HG03460 (cell line): ENCODE data around the gene PACS2.

Source experiments
- ATAC-seq: cut with Tn5 transposase; IDR thresholded peaks from one replicate; pipeline ENCODE4 v1.9.1; 2021; ENCODE audit not compliant: unreplicated experiment

Gene PACS2

DNA sequence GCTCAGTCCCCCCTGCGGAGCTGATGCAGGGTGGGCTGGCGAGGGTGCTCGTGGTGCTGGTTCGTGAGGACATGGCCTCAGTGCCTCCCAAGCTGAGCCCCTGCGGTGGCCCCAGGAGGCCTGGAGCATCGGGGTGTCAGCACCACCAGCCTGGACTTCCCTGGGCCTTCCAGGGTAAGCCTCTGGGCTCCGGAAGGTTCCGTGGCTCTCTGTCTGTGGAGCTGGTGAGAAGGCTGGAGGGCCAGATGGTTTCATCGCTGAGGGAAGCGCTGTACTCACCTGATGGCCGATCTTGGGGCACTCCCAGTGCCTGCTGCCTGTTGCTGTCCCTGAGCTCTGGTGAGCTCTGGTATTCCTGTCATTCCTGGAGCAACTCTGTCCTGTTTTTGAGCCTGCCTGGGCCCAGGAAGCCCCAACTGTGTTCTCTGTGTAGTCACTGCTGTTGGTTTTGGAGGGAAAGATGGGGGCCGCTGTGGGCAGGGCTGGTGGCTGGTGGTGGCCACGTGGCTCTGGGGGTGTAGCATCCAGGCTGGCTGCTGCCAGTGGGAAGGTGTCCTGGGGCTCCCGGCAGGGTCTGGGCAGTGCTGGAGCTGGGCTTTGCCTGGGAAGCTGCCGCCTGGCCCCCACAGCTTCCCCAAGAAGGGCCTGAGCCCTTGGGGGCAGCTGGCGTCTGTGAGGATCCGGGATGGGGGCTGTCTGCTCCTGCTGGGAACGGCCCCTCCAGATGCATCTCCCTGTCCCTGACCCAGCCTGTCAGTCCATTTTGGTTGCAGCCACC is 123.4 kb downstream of the PACS2 start:
- no peak for ATAC-seq

DNA sequence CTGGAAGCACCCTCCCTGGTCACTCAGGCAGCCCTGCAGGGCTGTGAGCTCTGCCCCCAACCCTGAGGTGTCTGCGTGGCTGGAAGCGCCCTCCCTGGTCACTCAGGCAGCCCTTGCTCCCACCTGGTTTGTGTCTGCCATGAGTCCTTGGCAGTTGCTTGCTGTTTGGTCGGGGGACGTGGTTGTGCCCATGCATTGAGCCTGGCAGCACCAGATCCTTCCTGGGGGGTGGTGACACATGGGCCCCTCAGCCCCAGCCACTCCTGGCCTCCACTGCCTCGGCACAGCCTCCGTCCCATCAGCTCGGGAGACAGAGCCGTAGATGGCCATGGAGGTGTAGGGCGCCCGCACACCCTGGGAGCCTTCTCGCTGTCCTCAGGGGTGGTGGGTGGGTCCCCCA is 124.6 kb downstream of the PACS2 start:
- ATAC-seq, result no peak

DNA sequence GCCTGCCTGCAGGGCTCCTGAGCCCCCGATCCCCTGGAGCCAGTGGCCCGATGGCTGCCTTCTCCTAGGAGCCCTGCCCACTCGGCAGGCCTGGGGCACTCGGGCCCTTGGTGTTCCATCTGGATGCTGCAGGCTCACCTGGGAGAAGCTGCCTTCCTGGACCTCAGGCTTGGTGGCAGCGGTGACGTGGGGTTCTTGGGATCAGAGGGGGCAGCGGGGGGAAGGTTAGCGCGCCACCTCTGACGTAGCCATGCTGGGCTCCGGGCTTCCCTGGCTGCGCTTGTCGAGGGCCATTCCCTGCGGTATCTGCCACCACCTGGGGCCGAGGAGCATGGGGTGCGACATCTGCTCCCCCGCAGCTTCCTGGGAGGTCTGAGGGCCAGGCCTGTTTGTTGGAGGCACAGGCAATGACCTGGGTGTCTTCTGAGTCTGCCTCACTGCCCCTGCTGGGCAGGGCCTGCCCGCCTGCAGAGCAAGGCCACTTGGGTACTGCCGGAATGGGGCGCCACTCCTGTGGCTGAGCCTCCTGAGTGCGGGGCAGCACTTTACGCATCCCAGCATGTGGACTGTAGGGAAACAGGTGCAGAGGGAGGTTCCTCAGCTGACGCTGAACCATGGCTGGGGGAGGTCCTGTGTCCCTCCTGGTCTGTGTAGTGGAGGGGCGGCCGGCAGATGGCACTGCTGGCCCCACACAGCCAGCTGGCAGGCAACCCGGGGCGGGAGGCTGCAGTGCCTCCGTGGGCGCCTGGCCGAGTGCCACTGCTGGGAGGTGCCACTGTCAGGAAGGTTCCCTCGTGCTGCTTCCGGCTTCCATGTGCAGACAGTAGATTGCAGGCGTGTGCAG is 125.4 kb downstream of the PACS2 start:
- no peak for ATAC-seq

DNA sequence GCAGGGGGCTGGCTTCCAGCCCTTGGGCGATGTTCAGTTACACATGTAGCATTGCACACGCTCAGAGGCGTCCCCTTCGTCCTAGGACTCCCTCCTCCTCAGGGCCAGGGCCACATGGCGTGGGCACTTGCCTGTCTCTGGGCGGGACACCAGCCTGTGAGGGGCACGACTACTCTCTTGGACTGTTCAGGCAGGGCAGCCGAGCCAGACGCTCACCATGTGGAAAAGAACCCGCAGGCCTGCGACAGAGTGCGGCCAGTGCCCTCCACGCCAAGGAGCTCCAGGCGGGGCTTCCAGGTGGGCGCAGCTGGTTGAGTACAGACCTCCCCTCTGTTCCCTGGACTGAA is 126.0 kb downstream of the PACS2 start:
- no peak for ATAC-seq

DNA sequence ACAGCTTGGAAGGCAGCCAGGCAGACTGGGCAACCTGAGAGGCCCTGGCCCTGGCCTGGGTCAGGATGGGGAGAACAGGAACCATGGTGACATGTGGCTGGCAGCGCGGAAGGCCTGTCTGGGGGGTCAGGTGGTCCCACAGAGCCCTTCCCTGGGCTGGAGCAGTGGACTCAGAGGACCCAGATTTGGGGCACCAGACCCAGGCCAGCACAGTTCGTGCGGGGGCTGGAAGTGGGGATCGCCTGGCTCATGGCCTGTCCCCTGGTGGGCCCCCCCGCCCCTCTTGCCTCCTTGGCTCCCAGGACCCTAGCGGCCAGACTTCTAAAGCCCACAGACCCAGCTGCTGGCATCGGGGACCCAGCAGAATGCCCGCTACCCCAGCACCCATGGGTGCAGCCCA is 126.4 kb downstream of the PACS2 start:
- ATAC-seq, result no peak

DNA sequence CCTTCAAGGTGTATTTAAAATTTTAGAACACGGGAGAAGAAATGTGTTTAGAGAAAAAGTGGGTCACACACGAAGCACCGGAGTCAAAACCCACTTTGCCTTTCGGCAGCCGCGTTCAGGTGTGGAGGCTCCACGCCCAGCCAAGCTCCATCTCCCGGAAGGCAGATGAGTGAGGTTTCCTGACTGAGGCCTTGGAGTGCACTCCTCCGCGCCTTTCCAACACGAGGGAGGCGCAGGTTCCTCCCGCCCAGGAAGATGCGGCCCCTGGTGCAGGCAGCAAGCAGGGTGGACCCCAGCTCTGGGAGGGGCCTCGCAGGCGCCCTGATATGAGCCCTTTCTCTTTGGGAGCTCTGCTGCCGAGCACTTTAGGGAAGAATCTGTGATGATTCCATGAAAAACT is 127.6 kb downstream of the PACS2 start:
- no peak for ATAC-seq

DNA sequence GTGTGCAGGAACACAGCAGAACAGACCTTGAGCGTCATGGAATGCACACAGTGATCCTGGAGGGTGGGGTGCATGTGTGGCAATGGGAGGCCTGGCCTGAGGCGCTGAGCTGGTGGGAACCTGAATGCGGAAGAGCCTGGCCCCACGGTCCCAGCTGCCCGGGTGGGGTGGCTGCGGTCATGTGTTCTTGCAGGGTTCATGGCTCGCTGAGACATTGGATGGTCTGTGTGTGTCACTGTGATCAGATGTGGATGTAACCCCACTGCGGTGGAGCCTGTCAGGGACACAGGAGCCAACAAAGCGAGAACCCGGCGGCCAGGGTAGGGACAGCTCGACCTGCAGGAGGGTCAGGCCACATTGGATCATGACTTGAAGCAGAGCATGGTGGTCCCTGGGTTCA is 128.3 kb downstream of the PACS2 start:
- ATAC-seq, result no peak

DNA sequence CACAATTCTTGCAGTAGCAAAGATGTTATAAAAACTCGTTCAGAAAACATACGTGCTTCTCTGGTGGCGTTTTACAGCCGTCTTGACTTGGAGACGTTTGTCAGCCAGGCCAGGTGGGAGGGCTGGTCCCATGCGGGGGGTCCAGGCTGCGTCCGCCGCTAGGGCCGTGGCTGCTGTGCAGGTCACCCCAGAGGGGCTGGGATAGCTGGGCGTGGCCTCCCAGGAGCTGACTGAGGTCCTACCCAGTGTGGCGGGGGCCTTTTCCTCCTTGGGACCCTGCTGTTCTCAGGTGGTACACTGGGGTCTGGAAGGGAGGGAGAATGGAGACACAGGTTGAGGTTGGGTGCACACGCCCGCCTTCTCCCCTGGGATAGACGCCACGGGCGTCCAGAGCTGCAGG is 130.3 kb downstream of the PACS2 start:
- no peak for ATAC-seq

DNA sequence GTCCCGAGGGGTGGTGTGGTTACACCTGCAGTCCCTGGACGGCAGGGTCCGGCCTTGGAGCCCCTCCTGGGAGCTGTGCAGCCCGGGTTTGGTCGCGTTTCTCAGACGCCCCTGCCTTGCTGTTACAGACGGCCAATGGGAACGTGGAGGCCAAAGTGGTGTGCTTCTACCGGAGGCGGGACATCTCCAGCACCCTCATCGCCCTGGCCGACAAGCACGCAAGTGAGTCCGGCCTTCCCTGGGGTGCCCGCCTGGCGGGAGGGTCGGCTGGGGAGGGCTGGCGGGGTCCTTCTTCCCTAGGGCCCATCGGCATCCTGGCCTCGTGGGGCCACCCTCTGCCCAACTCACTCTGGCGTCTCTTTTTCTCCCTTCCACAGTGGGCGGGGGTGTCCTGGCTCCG is 130.7 kb downstream of the PACS2 start:
- no peak for ATAC-seq

DNA sequence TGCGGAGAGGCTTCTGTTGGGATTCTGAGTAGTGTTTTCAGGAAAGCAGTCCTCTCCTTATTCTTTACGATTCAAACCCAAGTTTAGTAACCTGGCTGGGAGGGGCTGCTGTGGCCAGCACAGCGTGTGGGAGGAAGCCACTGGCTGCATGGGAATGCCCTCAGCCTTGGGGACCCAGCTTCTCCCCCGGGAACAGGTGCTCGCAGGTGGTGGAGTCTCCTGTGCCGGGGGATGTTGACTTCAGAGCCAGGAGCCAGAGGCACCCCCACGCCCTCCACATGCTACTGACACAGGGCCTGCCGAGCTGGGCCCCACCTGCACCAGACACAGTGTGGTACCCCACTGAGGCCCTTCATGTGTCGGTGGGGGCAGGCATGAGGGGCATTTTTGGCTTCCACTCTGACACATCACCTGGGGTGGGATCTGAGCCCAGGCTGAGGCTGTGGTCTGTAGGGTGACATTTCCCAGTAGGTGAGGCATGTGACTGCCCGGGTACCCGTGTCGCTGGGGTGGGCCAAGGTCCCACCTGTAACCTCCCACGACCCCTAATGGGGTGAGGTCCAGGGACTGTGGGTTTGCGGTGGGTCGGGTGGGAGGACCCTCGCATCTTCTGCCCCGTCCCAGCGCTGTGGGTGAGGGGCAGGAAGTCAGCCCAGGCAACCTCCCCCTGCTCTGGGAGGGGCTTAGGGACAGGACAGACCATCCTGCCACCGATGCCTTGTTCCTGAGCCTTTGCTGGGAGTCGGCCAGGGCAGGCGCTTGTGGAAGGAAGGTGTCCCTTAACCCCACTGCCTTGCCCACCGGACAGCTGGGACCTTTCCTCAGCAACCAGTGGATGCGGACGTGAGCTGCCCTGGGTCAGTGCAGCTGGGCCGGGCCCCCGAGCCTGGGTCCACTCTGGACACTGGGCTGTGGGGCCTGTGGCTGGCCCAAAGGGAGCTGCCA is 131.6 kb downstream of the PACS2 start:
- no peak for ATAC-seq

DNA sequence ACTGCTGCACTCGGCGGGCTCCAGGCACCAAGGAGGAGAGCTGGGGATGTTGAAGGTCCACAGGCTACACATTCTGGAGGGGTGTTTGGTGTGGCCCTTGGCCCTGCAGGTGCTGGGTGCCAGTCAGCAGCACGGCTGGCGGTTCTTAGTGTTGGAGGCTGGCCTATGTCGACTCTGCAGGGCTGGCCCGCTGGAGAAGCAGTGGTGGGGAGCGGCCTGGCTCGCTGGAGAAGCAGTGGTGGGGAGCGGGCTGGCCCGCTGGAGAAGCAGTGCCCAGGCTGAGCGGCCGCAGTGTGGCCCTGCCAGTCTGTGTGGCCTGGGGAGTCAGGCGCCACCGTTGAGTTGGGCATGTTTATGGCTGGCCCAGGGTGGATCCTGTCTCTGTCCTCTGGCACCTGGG is 132.4 kb downstream of the PACS2 start:
- no peak for ATAC-seq
